NK-92 (cell line): ENCODE data around the gene ASCL5.

ENCODE experiments used
- DNase-seq: peaks from one replicate; lab custom pipeline; 2025; ENCODE audit not compliant: unreplicated experiment; lab: John Stamatoyannopoulos, UW

ASCL5 gene

GRCh38 chr1:201153474-201154388 lies 26.7 kb upstream of the ASCL5 start:
- DNase-seq = no peak

- no peak for DNase-seq
These were observed 22.4 kb upstream of the ASCL5 start for GRCh38 chr1:201149400-201149799.

- no peak for DNase-seq
These were observed 20.5 kb upstream of the ASCL5 start for GRCh38 chr1:201147396-201148015.

- no peak for DNase-seq
These were observed 19.8 kb upstream of the ASCL5 start for GRCh38 chr1:201146626-201147390.

GRCh38 chr1:201145816-201146215 lies 18.8 kb upstream of the ASCL5 start:
- DNase-seq = no peak

- DNase-seq = no peak
These were observed 18.1 kb upstream of the ASCL5 start for GRCh38 chr1:201145132-201145531.

GRCh38 chr1:201144701-201145100 lies 17.7 kb upstream of the ASCL5 start:
- no peak for DNase-seq

- no peak for DNase-seq
These were observed 17.0 kb upstream of the ASCL5 start for GRCh38 chr1:201143726-201144635.

- DNase-seq = no peak
These were observed 16.1 kb upstream of the ASCL5 start for GRCh38 chr1:201142849-201143725.

- no peak for DNase-seq
These were observed 15.2 kb upstream of the ASCL5 start for GRCh38 chr1:201142011-201142848.

GRCh38 chr1:201141418-201141817 lies 14.4 kb upstream of the ASCL5 start:
- no peak for DNase-seq

- DNase-seq = no peak
These were observed 13.9 kb upstream of the ASCL5 start for GRCh38 chr1:201140941-201141260.

GRCh38 chr1:201140235-201140940 lies 13.4 kb upstream of the ASCL5 start:
- DNase-seq = no peak

GRCh38 chr1:201139756-201140155 lies 12.8 kb upstream of the ASCL5 start:
- DNase-seq = no peak

- DNase-seq = no peak
These were observed 12.3 kb upstream of the ASCL5 start for GRCh38 chr1:201139306-201139705.

GRCh38 chr1:201138311-201138840 lies 11.4 kb upstream of the ASCL5 start:
- no peak for DNase-seq

- DNase-seq = no peak
These were observed 10.8 kb upstream of the ASCL5 start for GRCh38 chr1:201137579-201138310.
